Aorta (tissue), 4 donors: ENCODE data around the gene NFKBIB. TPM values are rescaled to one million over a fixed set of nuclear protein-coding genes. Genes with fewer than 3 reads are reported as not detected.

Experiments used
- polyA plus RNA-seq, 2 donors: library from polyadenylated mRNA; stranded (reverse); fragments of 200-250 nt; gene quantifications; one replicate each; pipeline ENCODE4 v1.2.3, GENCODE V29; 2013
- total RNA-seq, 2 donors: library from RNA; stranded (reverse); fragmentation: NEBNext Ultra II Directional; extraction: Animal tissue kit (Norgen Biotek cat#: 25700); gene quantifications; one replicate each; pipeline ENCODE4 v1.2.1, GENCODE V29; 2021
- donor health status: healthy with polysubstance abuse.
- donor health status: Bipolar disorder and iron deficiency.
- donor health status: DM: no; HTN: no; CAD: no.
- donor health status: DM: yes; HTN: yes; CAD: no.

NFKBIB gene
- total and polyA plus RNA-seq, 4 donors, result 16.0 to 30.1 (median 24.0) TPM

Other genes starting within 250 kb of the NFKBIB start
- 1 to 10 TPM; 1.9 to 2.8 TPM for gene CAPN12, start 155.5 kb upstream of the NFKBIB start, total RNA-seq
- gene CAPN12, start 155.5 kb upstream of the NFKBIB start, polyA plus RNA-seq, result 1 to 10 TPM; 1.0 to 4.5 TPM
- gene LGALS7, start 126.5 kb upstream of the NFKBIB start, total RNA-seq, result not detected
- not detected for gene LGALS7, start 126.5 kb upstream of the NFKBIB start, polyA plus RNA-seq
- not detected for gene LGALS7B, start 110.8 kb upstream of the NFKBIB start, total RNA-seq
- gene LGALS7B, start 110.8 kb upstream of the NFKBIB start, polyA plus RNA-seq, result not detected
- 1 to 10 TPM in 1 of 2 donors, under 1 TPM in 1; 0.51 to 2.9 TPM for gene LGALS4, start 87.0 kb upstream of the NFKBIB start, total RNA-seq
- 100 to 1,000 TPM in 1 of 2 donors, 1 to 10 TPM in 1; 9.1 to 544 TPM for gene LGALS4, start 87.0 kb upstream of the NFKBIB start, polyA plus RNA-seq
- gene ECH1, start 68.2 kb upstream of the NFKBIB start, total RNA-seq, result 10 to 100 TPM; 92.2 to 95.1 TPM
- gene ECH1, start 68.2 kb upstream of the NFKBIB start, polyA plus RNA-seq, result 100 to 1,000 TPM; 139 to 190 TPM
- gene HNRNPL, start 50.0 kb upstream of the NFKBIB start, total RNA-seq, result 100 to 1,000 TPM; 220 TPM
- gene HNRNPL, start 50.0 kb upstream of the NFKBIB start, polyA plus RNA-seq, result 100 to 1,000 TPM in 1 of 2 donors, 10 to 100 TPM in 1; 83.3 to 150 TPM
- gene RINL, start 21.7 kb upstream of the NFKBIB start, total RNA-seq, result 1 to 10 TPM; 3.3 to 5.7 TPM
- 1 to 10 TPM; 1.8 to 5.4 TPM for gene RINL, start 21.7 kb upstream of the NFKBIB start, polyA plus RNA-seq
- 10 to 100 TPM; 34.6 to 42.4 TPM for gene SIRT2, start 351 bp upstream of the NFKBIB start, total RNA-seq
- 10 to 100 TPM; 34.8 to 51.2 TPM for gene SIRT2, start 351 bp upstream of the NFKBIB start, polyA plus RNA-seq
- not detected for gene CCER2, start 12.2 kb downstream of the NFKBIB start, total RNA-seq
- 1 to 10 TPM in 1 of 2 donors, not detected in 1; 1.2 TPM for gene CCER2, start 12.2 kb downstream of the NFKBIB start, polyA plus RNA-seq
- gene SARS2, start 30.8 kb downstream of the NFKBIB start, total RNA-seq, result 10 to 100 TPM in 1 of 2 donors, 1 to 10 TPM in 1; 5.9 to 13.8 TPM
- gene SARS2, start 30.8 kb downstream of the NFKBIB start, polyA plus RNA-seq, result 10 to 100 TPM in 1 of 2 donors, 1 to 10 TPM in 1; 9.5 to 72.4 TPM
- 10 to 100 TPM; 14.3 to 15.8 TPM for gene MRPS12, start 31.0 kb downstream of the NFKBIB start, total RNA-seq
- 10 to 100 TPM; 24.9 to 33.3 TPM for gene MRPS12, start 31.0 kb downstream of the NFKBIB start, polyA plus RNA-seq
- 10 to 100 TPM; 23.6 to 33.0 TPM for gene FBXO17, start 75.8 kb downstream of the NFKBIB start, total RNA-seq
- gene FBXO17, start 75.8 kb downstream of the NFKBIB start, polyA plus RNA-seq, result 10 to 100 TPM in 1 of 2 donors, 1 to 10 TPM in 1; 8.3 to 26.0 TPM
- 1 to 10 TPM; 5.0 to 8.6 TPM for gene FBXO27, start 132.6 kb downstream of the NFKBIB start, total RNA-seq
- gene FBXO27, start 132.6 kb downstream of the NFKBIB start, polyA plus RNA-seq, result 1 to 10 TPM in 1 of 2 donors, under 1 TPM in 1; 0.25 to 2.8 TPM
- not detected for gene ACP7, start 184.4 kb downstream of the NFKBIB start, total RNA-seq
- not detected for gene ACP7, start 184.4 kb downstream of the NFKBIB start, polyA plus RNA-seq
- 10 to 100 TPM; 15.9 to 22.2 TPM for gene PAK4, start 225.8 kb downstream of the NFKBIB start, total RNA-seq
- 10 to 100 TPM in 1 of 2 donors, 1 to 10 TPM in 1; 8.0 to 12.5 TPM for gene PAK4, start 225.8 kb downstream of the NFKBIB start, polyA plus RNA-seq